DND-41 (cell line): ENCODE data around the gene IGSF9B.

Source experiments
- CTCF ChIP-seq: IDR thresholded peaks from 2 replicates; pipeline ENCODE4 v1.5.1; 2012; ENCODE audit warnings: borderline replicate concordance, low read length, moderate library complexity, mild to moderate bottlenecking; ENCODE audit not compliant: poor library complexity, severe bottlenecking; ENCODE audit errors: extremely low read depth
- EZH2 ChIP-seq: IDR thresholded peaks from 3 replicates; pipeline ENCODE4 v1.6.1; 2012; ENCODE audit warnings: borderline replicate concordance, low read depth, mild to moderate bottlenecking, moderate library complexity, low read length, inconsistent platforms; ENCODE audit not compliant: severe bottlenecking

DNA sequence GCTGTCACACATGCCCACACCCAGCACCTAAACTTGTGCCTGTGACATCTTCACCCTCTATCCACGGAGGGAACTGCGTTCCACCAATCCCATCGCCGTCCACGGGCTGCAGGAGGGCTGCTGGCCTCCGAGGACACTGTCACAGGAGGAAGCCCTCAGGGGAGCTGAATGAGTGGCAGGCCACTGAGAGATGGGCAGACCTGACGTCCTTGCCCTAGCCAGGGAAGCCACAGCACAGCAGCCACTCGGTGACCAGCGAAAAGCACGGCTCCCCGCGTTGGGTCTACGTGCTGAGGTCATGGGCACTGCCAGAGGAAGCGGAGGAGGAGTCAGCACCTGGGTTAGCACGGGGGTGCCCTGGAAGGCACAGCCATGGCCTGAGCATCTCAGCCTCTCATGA is 50.5 kb downstream of the IGSF9B start:
- no peak for TF ChIP-seq EZH2
- no peak for TF ChIP-seq CTCF
